ENCODE results near the gene PRX.

DNA sequence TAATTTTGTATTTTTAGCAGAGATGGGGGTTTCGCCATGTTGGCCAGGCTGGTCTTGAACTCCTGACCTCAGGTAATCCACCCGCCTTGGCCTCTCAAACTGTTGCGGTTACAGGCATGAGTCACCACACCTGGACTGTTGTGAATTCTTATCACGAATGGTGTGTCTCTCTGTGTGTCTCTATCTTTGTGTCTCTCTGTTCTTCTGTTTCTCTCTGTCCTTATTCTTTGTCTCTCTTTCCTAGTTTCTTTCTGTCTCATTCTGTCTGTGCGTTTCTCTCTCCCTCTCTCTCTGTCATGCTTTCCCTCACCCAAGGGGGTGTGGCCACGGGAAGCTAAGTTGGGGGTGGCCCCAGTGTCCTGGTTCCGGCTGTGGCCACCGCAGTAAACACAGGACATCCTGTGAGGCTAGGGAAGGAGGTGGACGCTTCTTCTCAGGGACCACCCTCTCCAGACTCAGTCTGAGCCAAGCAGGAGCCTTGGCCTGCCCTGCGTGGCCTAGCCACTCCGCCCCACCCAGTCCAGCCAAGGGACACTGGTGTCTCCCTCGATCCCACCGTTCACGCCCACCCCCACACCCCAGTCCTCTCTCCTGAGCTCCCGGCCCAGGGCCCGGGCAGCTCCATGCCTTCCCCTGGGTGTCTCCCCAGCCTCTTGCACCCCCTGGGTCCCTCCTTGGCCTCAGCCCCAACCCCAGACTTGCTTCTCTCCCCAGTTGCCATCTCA lies 3.9 kb upstream of the PRX start:
- TF ChIP-seq, protein P1, sequence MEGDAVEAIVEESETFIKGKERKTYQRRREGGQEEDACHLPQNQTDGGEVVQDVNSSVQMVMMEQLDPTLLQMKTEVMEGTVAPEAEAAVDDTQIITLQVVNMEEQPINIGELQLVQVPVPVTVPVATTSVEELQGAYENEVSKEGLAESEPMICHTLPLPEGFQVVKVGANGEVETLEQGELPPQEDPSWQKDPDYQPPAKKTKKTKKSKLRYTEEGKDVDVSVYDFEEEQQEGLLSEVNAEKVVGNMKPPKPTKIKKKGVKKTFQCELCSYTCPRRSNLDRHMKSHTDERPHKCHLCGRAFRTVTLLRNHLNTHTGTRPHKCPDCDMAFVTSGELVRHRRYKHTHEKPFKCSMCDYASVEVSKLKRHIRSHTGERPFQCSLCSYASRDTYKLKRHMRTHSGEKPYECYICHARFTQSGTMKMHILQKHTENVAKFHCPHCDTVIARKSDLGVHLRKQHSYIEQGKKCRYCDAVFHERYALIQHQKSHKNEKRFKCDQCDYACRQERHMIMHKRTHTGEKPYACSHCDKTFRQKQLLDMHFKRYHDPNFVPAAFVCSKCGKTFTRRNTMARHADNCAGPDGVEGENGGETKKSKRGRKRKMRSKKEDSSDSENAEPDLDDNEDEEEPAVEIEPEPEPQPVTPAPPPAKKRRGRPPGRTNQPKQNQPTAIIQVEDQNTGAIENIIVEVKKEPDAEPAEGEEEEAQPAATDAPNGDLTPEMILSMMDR (IDR thresholded peaks at IDR 0.05): no peak
- TF ChIP-seq POLR2A (IDR thresholded peaks at IDR 0.05): no peak
- no peak for TF ChIP-seq EP300 (IDR thresholded peaks at IDR 0.05)
